CD4-positive, alpha-beta T cell treated with Interferon alpha-2 for 1 hour (primary cell): ENCODE measurements around the gene SFXN5.

Source experiments
- DNase-seq, 2 donors: peaks; one replicate each; pipeline ENCODE4 v3.0.0-alpha.2; 2020 to 2022

Gene SFXN5

DNA sequence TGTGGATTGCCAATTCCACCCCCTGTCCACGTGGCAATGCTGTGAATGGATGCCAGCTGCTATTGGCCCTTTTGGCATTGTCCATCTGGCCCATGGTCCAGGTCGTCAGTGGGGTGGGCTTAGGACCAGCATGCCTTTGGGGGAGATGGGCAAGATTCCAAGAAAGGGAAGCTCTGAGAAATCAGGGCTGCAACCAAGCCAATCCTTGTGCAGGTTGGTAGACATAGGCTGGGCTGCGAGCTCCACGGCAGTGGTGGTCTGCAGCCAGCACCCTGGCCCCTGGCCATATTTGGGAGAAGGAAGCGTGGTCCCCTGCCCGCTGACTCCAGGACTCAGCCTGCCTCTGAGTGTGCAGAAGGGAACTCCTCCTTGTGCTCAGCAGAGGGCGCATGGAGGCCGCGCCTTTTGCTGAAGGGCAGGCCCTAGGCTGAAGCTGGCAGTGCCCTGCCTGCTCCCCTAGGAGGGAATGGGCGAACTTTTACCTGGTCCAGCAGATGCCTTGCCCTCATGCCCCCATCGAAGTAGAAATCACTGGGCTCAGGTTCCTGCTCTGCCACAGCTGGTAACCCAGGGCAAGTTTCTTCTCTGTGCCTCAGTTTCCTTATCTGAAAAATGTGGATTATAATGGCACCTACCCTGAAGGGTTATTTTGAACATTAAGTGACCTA lies 178.9 kb downstream of the SFXN5 start:
- peak; percentile 58 to 62 for DNase-seq
